GM06990 (cell line): Measurements from ENCODE around the gene PRKCH.

Experiments
- DNase-seq: peaks from one replicate; pipeline ENCODE4 v3.0.0-alpha.2; 2011; ENCODE audit not compliant: insufficient read length; ENCODE audit errors: extremely low read depth
- H3K27me3 ChIP-seq: replicated peaks from 2 replicates; pipeline ENCODE4 v1.6.0; 2011; ENCODE audit warnings: low read length; ENCODE audit not compliant: control insufficient read depth, insufficient read depth
- H3K36me3 ChIP-seq: 2 replicates; pipeline ENCODE4 v1.5.1; 2011; ENCODE audit warnings: low read length; ENCODE audit not compliant: control insufficient read depth, insufficient read depth
- H3K4me3 ChIP-seq: replicated peaks from 2 replicates; pipeline ENCODE4 v1.5.1; 2011; ENCODE audit warnings: low read depth, mild to moderate bottlenecking, control low read depth, low read length
- CTCF ChIP-seq: IDR thresholded peaks from 2 replicates; pipeline ENCODE4 v1.5.1; 2011; ENCODE audit warnings: low read length, control low read depth, mild to moderate bottlenecking, inconsistent platforms; ENCODE audit not compliant: insufficient read depth, poor library complexity, severe bottlenecking

The PRKCH gene

GRCh38 chr14:61535032-61535431 is 213.7 kb downstream of the PRKCH start:
- no peaks in the 10 kb centered on the region; the same call in 1 of the 2 replicates for H3K36me3 ChIP-seq
- H3K27me3 ChIP-seq, result no peaks in the 10 kb centered on the region
- DNase-seq, result no peak
- H3K4me3 ChIP-seq, result no peak overlapping the region
- no peak for TF ChIP-seq CTCF

GRCh38 chr14:61535458-61535857 is 214.1 kb downstream of the PRKCH start:
- TF ChIP-seq CTCF, result no peak
- DNase-seq, result no peak
- no peaks in the 10 kb centered on the region for H3K36me3 ChIP-seq
- no peaks in the 10 kb centered on the region for H3K27me3 ChIP-seq
- no peak overlapping the region for H3K4me3 ChIP-seq

- Histone ChIP-seq H3K4me3 (no peak overlapping the region), H3K36me3 (no peaks in the 10 kb centered on the region; the same call in 1 of the 2 replicates), H3K27me3 (no peaks in the 10 kb centered on the region)
- no peak for TF ChIP-seq CTCF
- no peak for DNase-seq
These were observed 215.5 kb downstream of the PRKCH start for GRCh38 chr14:61536661-61537562.

GRCh38 chr14:61537563-61538463 is 216.4 kb downstream of the PRKCH start:
- no peaks in the 10 kb centered on the region for H3K27me3 ChIP-seq
- no peaks in the 10 kb centered on the region; the same call in 1 of the 2 replicates for H3K36me3 ChIP-seq
- DNase-seq, result no peak
- TF ChIP-seq CTCF, result no peak
- no peak overlapping the region for H3K4me3 ChIP-seq

GRCh38 chr14:61538464-61539022 is 217.2 kb downstream of the PRKCH start:
- no peaks in the 10 kb centered on the region for H3K27me3 ChIP-seq
- DNase-seq, result no peak
- no peak overlapping the region for H3K4me3 ChIP-seq
- H3K36me3 ChIP-seq, result no peaks in the 10 kb centered on the region; the same call in 1 of the 2 replicates
- no peak for TF ChIP-seq CTCF
